ENCODE results near the gene NF1.

GRCh38 chr17:31114956-31115555, 20.3 kb downstream of the NF1 start:
- TF ChIP-seq CTCF (conservative IDR thresholded peaks at IDR 0.05; ENCODE audit: low read depth, low read length) (no peak), EZH2 (IDR thresholded peaks at IDR 0.05; ENCODE audit: low read length, unreplicated experiment) (no peak)

All from PC-3 (cell line).